Kasumi-1 (cell line): ENCODE measurements around the gene SCAMP3.
A peak's percentile ranks its signal among the peaks of the same experiment; 100 is the strongest.
"Not testable (repeated sequence)": the region's sequence is repeated elsewhere in the genome, so short reads cannot be mapped to it uniquely, and the experiment has no call there.

ENCODE experiments used
- DNase-seq, 2 experiments: peaks; one replicate each; lab custom pipeline; 2025; lab: John Stamatoyannopoulos, UW

SCAMP3 gene

GRCh38 chr1:155254714-155255242 is 7.4 kb downstream of the SCAMP3 start:
- no peak for DNase-seq

GRCh38 chr1:155254228-155254713 is 7.9 kb downstream of the SCAMP3 start:
- DNase-seq = no peak

GRCh38 chr1:155253797-155254196 is 8.4 kb downstream of the SCAMP3 start:
- DNase-seq = no peak

GRCh38 chr1:155253208-155253607 is 9.0 kb downstream of the SCAMP3 start:
- peak; percentile 23 to 26 for DNase-seq

GRCh38 chr1:155251566-155251965 is 10.6 kb downstream of the SCAMP3 start:
- DNase-seq = no peak

- DNase-seq = peak; percentile 94 to 96
Measured at GRCh38 chr1:155250633-155251449, 11.3 kb downstream of the SCAMP3 start.

- DNase-seq = no peak
Measured at GRCh38 chr1:155250246-155250632, 11.9 kb downstream of the SCAMP3 start.

- DNase-seq = no peak
Measured at GRCh38 chr1:155247667-155248553, 14.2 kb downstream of the SCAMP3 start.

GRCh38 chr1:155246796-155247195 is 15.4 kb downstream of the SCAMP3 start:
- DNase-seq = not testable (repeated sequence)

- no peak for DNase-seq
Measured at GRCh38 chr1:155245163-155245524, 17.0 kb downstream of the SCAMP3 start.

- DNase-seq = peak; percentile 98 to 99
Measured at GRCh38 chr1:155244368-155245162, 17.6 kb downstream of the SCAMP3 start.

GRCh38 chr1:155242805-155243358 is 19.3 kb downstream of the SCAMP3 start:
- no peak for DNase-seq

- no peak for DNase-seq
Measured at GRCh38 chr1:155241841-155242264, 20.3 kb downstream of the SCAMP3 start.

GRCh38 chr1:155241069-155241679 is 21.0 kb downstream of the SCAMP3 start:
- peak; percentile 78 to 82 for DNase-seq

- DNase-seq = no peak
Measured at GRCh38 chr1:155236451-155236850, 25.7 kb downstream of the SCAMP3 start.

- not testable (repeated sequence) for DNase-seq
Measured at GRCh38 chr1:155235375-155235774, 26.8 kb downstream of the SCAMP3 start.

- not testable (repeated sequence) for DNase-seq
Measured at GRCh38 chr1:155233502-155233901, 28.7 kb downstream of the SCAMP3 start.

GRCh38 chr1:155232001-155232978 is 29.9 kb downstream of the SCAMP3 start:
- DNase-seq = not testable (repeated sequence)

GRCh38 chr1:155231302-155231701 is 30.9 kb downstream of the SCAMP3 start:
- DNase-seq = not testable (repeated sequence)

- no peak for DNase-seq
Measured at GRCh38 chr1:155228096-155228427, 34.1 kb downstream of the SCAMP3 start.
